ENCODE measurements around the gene OR10H4.

The OR10H4 gene

GRCh38 chr19:15991602-15992001, 42.8 kb downstream of the OR10H4 start:
- Histone ChIP-seq H2BK5ac (ENCODE audit: low read length) (no peak overlapping the region), H3K79me1 (ENCODE audit: low read length) (no peaks in the 10 kb centered on the region), H3K27ac (ENCODE audit: low read depth, low read length) (no peak overlapping the region), H3K36me3 (ENCODE audit: control insufficient read depth, insufficient read depth, low read length) (no peaks in the 10 kb centered on the region), H3K4me1 (ENCODE audit: control insufficient read depth, low read depth, low read length) (no peaks in the 10 kb centered on the region), H2BK15ac (replicated peaks; ENCODE audit: low read depth) (no peak overlapping the region), H4K5ac (ENCODE audit: low read length) (no peak overlapping the region), H3K27me3 (ENCODE audit: insufficient read depth, low read length, poor library complexity) (no peaks in the 10 kb centered on the region), H3K18ac (ENCODE audit: low read length) (no peak overlapping the region), H2AK5ac (ENCODE audit: low read length) (no peak overlapping the region), H3K79me2 (ENCODE audit: control insufficient read depth, insufficient read depth, low read length) (no peaks in the 10 kb centered on the region), H3K4ac (ENCODE audit: low read depth, low read length) (no peak overlapping the region), H3K23ac (ENCODE audit: low read length) (no peak overlapping the region), H4K8ac (ENCODE audit: low read depth, low read length) (no peak overlapping the region), H3K4me2 (ENCODE audit: low read length) (no peak overlapping the region), H2BK120ac (ENCODE audit: low read depth, low read length) (no peak overlapping the region), H3K4me3 (ENCODE audit: low read length) (no peak overlapping the region), H3K56ac (ENCODE audit: low read length) (no peak overlapping the region), H3K9ac (ENCODE audit: low read length) (no peak overlapping the region)
- no peak for DNase-seq

DNA sequence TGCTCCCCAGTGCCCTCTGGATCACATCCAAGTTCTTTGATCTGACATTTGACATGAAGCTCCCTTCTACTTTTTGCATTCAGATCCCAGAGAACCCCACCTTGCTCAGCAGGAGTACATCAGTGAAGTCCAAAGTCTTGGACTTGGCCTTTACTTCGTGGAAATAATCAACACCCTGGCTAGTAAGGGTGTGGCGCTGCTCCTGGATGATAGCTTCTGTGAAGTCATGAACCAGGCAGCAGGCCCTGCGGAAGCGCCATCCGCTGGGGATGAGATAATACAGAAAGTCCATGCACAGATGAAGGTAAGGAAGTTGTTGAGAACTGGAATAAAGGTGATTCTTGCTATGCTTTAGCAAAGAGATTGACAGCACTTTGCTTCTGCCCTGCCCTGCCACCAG, 43.2 kb downstream of the OR10H4 start:
- Histone ChIP-seq H3K79me1 (ENCODE audit: low read length) (no peaks in the 10 kb centered on the region), H3K56ac (ENCODE audit: low read length) (no peak overlapping the region), H3K36me3 (ENCODE audit: control insufficient read depth, insufficient read depth, low read length) (no peaks in the 10 kb centered on the region), H3K4me2 (ENCODE audit: low read length) (no peak overlapping the region), H2AK5ac (ENCODE audit: low read length) (no peak overlapping the region), H4K5ac (ENCODE audit: low read length) (no peak overlapping the region), H3K27me3 (ENCODE audit: insufficient read depth, low read length, poor library complexity) (no peaks in the 10 kb centered on the region), H3K9ac (ENCODE audit: low read length) (no peak overlapping the region), H3K18ac (ENCODE audit: low read length) (no peak overlapping the region), H3K23ac (ENCODE audit: low read length) (no peak overlapping the region), H3K79me2 (ENCODE audit: control insufficient read depth, insufficient read depth, low read length) (no peaks in the 10 kb centered on the region), H2BK120ac (ENCODE audit: low read depth, low read length) (no peak overlapping the region), H3K4me3 (ENCODE audit: low read length) (no peak overlapping the region), H3K27ac (ENCODE audit: low read depth, low read length) (no peak overlapping the region), H3K4me1 (ENCODE audit: control insufficient read depth, low read depth, low read length) (no peaks in the 10 kb centered on the region), H2BK15ac (replicated peaks; ENCODE audit: low read depth) (no peak overlapping the region), H2BK5ac (ENCODE audit: low read length) (no peak overlapping the region), H4K8ac (ENCODE audit: low read depth, low read length) (no peak overlapping the region), H3K4ac (ENCODE audit: low read depth, low read length) (no peak overlapping the region)
- no CpG with 5 or more reads among the region's 5 CpGs for WGBS (ENCODE audit: extremely low coverage, insufficient coverage, low lambda C conversion rate)
- no peak for DNase-seq

DNA sequence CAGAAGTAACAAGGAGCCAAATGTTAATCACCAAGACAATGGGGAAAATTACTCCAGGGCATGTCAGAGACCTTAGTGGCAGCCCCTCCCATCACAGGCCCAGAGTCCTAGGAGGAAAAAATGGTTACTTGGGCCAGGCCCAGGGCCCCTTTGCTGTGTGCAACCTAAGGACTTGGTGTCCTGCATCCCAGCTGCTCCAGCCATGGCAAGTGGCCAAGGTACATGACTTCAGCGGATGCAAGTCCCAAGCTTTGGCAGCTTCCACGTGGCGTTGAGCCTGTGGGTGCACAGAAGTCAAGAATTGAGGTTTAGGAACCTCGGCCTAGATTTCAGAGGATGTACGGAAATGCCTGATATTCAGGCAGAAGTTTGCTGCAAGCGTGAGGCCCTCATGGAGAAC, 46.7 kb downstream of the OR10H4 start:
- Histone ChIP-seq H2BK15ac (replicated peaks; ENCODE audit: low read depth) (no peak overlapping the region), H3K56ac (ENCODE audit: low read length) (no peak overlapping the region), H3K4ac (ENCODE audit: low read depth, low read length) (no peak overlapping the region), H3K4me2 (ENCODE audit: low read length) (no peak overlapping the region), H3K23ac (ENCODE audit: low read length) (no peak overlapping the region), H4K5ac (ENCODE audit: low read length) (no peak overlapping the region), H4K8ac (ENCODE audit: low read depth, low read length) (no peak overlapping the region), H3K79me2 (ENCODE audit: control insufficient read depth, insufficient read depth, low read length) (no peaks in the 10 kb centered on the region), H3K36me3 (ENCODE audit: control insufficient read depth, insufficient read depth, low read length) (no peaks in the 10 kb centered on the region), H3K79me1 (ENCODE audit: low read length) (no peaks in the 10 kb centered on the region), H3K27me3 (ENCODE audit: insufficient read depth, low read length, poor library complexity) (no peaks in the 10 kb centered on the region), H3K27ac (ENCODE audit: low read depth, low read length) (no peak overlapping the region), H3K18ac (ENCODE audit: low read length) (no peak overlapping the region), H2BK120ac (ENCODE audit: low read depth, low read length) (no peak overlapping the region), H3K9ac (ENCODE audit: low read length) (no peak overlapping the region), H2AK5ac (ENCODE audit: low read length) (no peak overlapping the region), H3K4me1 (ENCODE audit: control insufficient read depth, low read depth, low read length) (no peaks in the 10 kb centered on the region), H2BK5ac (ENCODE audit: low read length) (no peak overlapping the region), H3K4me3 (ENCODE audit: low read length) (no peak overlapping the region)
- no CpG with 5 or more reads among the region's 6 CpGs for WGBS (ENCODE audit: extremely low coverage, insufficient coverage, low lambda C conversion rate)
- no peak for DNase-seq

DNA sequence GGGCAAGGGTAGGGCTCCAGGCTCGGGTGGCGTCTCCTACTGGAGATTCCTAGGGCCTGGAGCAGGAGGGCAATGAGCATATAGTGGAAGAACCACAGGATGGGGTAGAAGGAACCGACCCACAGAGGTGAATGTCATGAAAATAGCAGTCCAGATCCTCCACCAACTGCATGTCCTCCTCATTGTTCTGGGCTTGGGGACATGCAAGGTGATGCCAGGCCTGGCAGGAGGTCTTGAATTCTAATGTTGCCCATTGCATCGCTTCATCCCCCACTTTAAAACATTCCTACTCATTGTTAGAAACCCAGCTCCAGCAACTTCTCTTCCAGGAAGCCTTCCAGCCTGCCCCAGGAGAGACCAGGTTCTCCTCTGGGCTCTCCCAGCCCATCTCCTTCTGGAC, 49.4 kb downstream of the OR10H4 start:
- Histone ChIP-seq H3K4me1 (ENCODE audit: control insufficient read depth, low read depth, low read length) (no peaks in the 10 kb centered on the region), H4K8ac (ENCODE audit: low read depth, low read length) (no peak overlapping the region), H2BK5ac (ENCODE audit: low read length) (no peak overlapping the region), H3K27me3 (ENCODE audit: insufficient read depth, low read length, poor library complexity) (no peaks in the 10 kb centered on the region), H3K4me2 (ENCODE audit: low read length) (no peak overlapping the region), H3K23ac (ENCODE audit: low read length) (no peak overlapping the region), H3K18ac (ENCODE audit: low read length) (no peak overlapping the region), H3K4me3 (ENCODE audit: low read length) (no peak overlapping the region), H4K5ac (ENCODE audit: low read length) (no peak overlapping the region), H3K79me2 (ENCODE audit: control insufficient read depth, insufficient read depth, low read length) (no peaks in the 10 kb centered on the region), H3K36me3 (ENCODE audit: control insufficient read depth, insufficient read depth, low read length) (no peaks in the 10 kb centered on the region), H3K9ac (ENCODE audit: low read length) (no peak overlapping the region), H3K79me1 (ENCODE audit: low read length) (no peaks in the 10 kb centered on the region), H3K4ac (ENCODE audit: low read depth, low read length) (no peak overlapping the region), H2BK15ac (replicated peaks; ENCODE audit: low read depth) (no peak overlapping the region), H2AK5ac (ENCODE audit: low read length) (no peak overlapping the region), H3K56ac (ENCODE audit: low read length) (no peak overlapping the region), H2BK120ac (ENCODE audit: low read depth, low read length) (no peak overlapping the region), H3K27ac (ENCODE audit: low read depth, low read length) (no peak overlapping the region)
- WGBS (ENCODE audit: extremely low coverage, insufficient coverage, low lambda C conversion rate), result no CpG with 5 or more reads among the region's 4 CpGs
- no peak for DNase-seq
